CD8-positive, alpha-beta memory T cell (primary cell): Measurements from ENCODE around the gene ATG10. TPM values are rescaled to one million over a fixed set of nuclear protein-coding genes. Genes with fewer than 3 reads are reported as not detected.

Experiments used
- CTCF ChIA-PET: fragments of 350-600 bp; sonication (Branson Sonifier 250); formaldehyde crosslinking; loops from one replicate; lab custom pipeline; 2021; ENCODE audit warnings: antibody characterized with exemption; lab: Charles Lee
- POLR2A ChIA-PET: fragments of 350-600 bp; sonication (Branson Sonifier 250); formaldehyde crosslinking; loops from one replicate; lab custom pipeline; 2021; ENCODE audit warnings: antibody characterized with exemption; lab: Charles Lee
- DNase-seq, 5 donors: peaks; one replicate each; pipeline versions ENCODE4 v3.0.0 to v3.0.0-alpha.2; 2020 to 2022; ENCODE audit warnings: mixed read lengths in 1 of 5
- H3K27ac ChIP-seq: one replicate; pipeline ENCODE4 v1.7.0; 2013; ENCODE audit warnings: low read depth, mild to moderate bottlenecking, low read length, moderate library complexity
- H3K27me3 ChIP-seq: 2 replicates; pipeline ENCODE4 v1.7.0; 2013; ENCODE audit warnings: low read length, mild to moderate bottlenecking; ENCODE audit not compliant: insufficient read depth, poor library complexity, severe bottlenecking
- H3K36me3 ChIP-seq: 2 replicates; pipeline ENCODE4 v1.7.0; 2013; ENCODE audit warnings: mild to moderate bottlenecking, low read length, moderate library complexity; ENCODE audit not compliant: insufficient read depth
- H3K4me1 ChIP-seq: 2 replicates; pipeline ENCODE4 v1.7.0; 2013; ENCODE audit warnings: mild to moderate bottlenecking, low read length, moderate library complexity; ENCODE audit not compliant: insufficient read depth
- H3K4me3 ChIP-seq: 2 replicates; pipeline ENCODE4 v1.7.0; 2013; ENCODE audit warnings: mild to moderate bottlenecking, low read length
- H3K9me3 ChIP-seq: 2 replicates; pipeline ENCODE4 v1.7.0; 2013; ENCODE audit warnings: mild to moderate bottlenecking, low read length
- H3K27ac Mint-ChIP-seq, 8 donors: one replicate each; pipeline ENCODE4 v1.8.0; 2020 to 2021; ENCODE audit warnings: mixed read lengths in 8 of 8, mild to moderate bottlenecking in 6 of 8, inconsistent platforms in 3 of 8, moderate library complexity in 3 of 8
- H3K27me3 Mint-ChIP-seq, 2 donors: one replicate each; pipeline ENCODE4 v1.8.0; 2020 to 2021; ENCODE audit warnings: mixed read lengths in 2 of 2, mild to moderate bottlenecking in 1 of 2, moderate library complexity in 1 of 2
- H3K36me3 Mint-ChIP-seq, 3 donors: one replicate each; pipeline ENCODE4 v1.8.0; 2020 to 2021; ENCODE audit warnings: mixed read lengths in 3 of 3, inconsistent platforms in 1 of 3, mild to moderate bottlenecking in 1 of 3
- H3K4me1 Mint-ChIP-seq, 3 donors: one replicate each; pipeline ENCODE4 v1.8.0; 2020 to 2021; ENCODE audit warnings: mixed read lengths in 3 of 3, inconsistent platforms in 1 of 3, mild to moderate bottlenecking in 1 of 3
- H3K4me3 Mint-ChIP-seq, 7 donors: one replicate each; pipeline ENCODE4 v1.8.0; 2020 to 2021; ENCODE audit warnings: mixed read lengths in 7 of 7, mild to moderate bottlenecking in 6 of 7, moderate library complexity in 4 of 7, inconsistent platforms in 2 of 7
- H3K9me3 Mint-ChIP-seq, 5 donors: one replicate each; pipeline ENCODE4 v1.8.0; 2020 to 2022; ENCODE audit warnings: mixed read lengths in 5 of 5, mild to moderate bottlenecking in 3 of 5, moderate library complexity in 2 of 5, inconsistent platforms in 1 of 5
- polyA plus RNA-seq: library from polyadenylated mRNA; unstranded; fragments of 300-500 nt; fragmentation: Illumina TruSeq; gene quantifications from one replicate; pipeline ENCODE4 v1.2.3, GENCODE V29; 2021
- total RNA-seq, 2 experiments: library from RNA; stranded (reverse); gene quantifications; one replicate each; pipeline ENCODE4 v1.2.3, GENCODE V29; 2021

Gene ATG10
- total and polyA plus RNA-seq, 3 experiments from 2014 or later: 8.3 to 10.3 (median 8.8) TPM

DNA sequence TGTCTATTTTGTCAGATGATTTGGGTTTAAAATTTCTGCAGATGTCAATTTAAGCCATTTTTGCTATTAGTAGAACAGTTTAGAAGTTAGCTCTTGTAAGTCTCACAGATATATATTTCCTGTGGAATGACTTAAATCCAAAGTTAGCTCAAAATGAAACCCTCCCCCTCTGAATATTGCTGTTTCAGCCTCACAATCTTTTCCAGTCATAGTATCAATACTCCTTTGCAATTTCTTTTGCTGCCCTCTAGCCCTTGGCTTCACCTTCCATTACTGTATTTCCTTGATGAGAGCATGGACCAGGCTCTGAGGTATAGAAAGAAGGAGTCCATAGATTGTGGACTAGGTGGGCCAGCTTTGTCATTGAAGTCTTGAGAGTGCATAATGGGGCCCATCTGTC lies 124.4 kb downstream of the ATG10 start:
- no peak overlapping the region for H3K27ac ChIP-seq
- Mint-ChIP-seq H3K27ac (no peak overlapping the region), H3K4me3 (no peak overlapping the region), H3K4me1 (peaks cover 0 to 2% (median 0%) of the 10 kb centered on the region in 3 donors), H3K36me3 (peaks cover 3 to 23% (median 10%) of the 10 kb centered on the region in 3 donors), H3K27me3 (no peaks in the 10 kb centered on the region), H3K9me3 (peaks cover 9 to 18% (median 16%) of the 10 kb centered on the region in 5 donors)
- POLR2A ChIA-PET: no interaction called here
- DNase-seq: no peak
- H3K36me3 ChIP-seq: no peaks in the 10 kb centered on the region
- H3K4me3 ChIP-seq: no peak overlapping the region
- H3K4me1 ChIP-seq: no peaks in the 10 kb centered on the region
- no peaks in the 10 kb centered on the region for H3K27me3 ChIP-seq
- H3K9me3 ChIP-seq: no peaks in the 10 kb centered on the region
- CTCF ChIA-PET: no interaction called here

DNA sequence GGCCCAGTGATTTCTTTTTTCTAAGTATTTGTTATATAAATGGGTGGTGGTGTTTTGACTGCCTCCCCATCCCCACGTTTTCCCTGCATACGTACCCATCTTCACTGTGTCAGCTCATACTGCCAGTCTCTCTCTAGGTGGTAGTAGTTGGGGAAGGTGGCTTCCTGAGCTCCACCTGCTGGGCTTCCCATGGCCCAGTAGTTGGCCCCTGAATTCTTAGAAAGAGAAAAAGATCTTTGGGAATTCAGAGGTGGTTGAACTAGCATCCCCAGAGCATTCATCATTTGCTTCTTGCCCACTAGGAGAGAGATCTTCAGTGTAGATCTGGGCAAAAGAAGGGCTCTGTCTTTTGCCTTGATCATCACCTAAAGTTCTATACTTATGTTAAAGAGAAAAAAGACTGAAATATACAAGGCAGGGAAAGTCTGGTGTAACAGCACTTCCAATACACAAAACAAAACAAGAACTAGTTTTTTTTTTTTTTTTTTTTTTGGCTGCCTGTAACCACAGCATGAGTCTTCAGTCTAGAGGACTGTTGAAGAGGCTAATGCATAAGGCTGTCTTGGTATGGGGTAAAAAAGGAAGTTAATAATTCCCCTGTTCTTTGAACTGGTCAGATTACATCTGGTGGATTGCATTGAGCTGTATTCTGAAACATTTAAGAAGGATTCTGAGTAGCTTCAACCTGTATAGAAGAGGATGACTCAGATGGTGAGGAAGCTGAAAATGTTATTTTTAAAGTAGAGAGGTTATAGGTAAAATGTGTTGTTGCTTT lies 128.7 kb downstream of the ATG10 start:
- no peaks in the 10 kb centered on the region for H3K9me3 Mint-ChIP-seq
- no peaks in the 10 kb centered on the region for H3K4me1 ChIP-seq
- H3K27me3 Mint-ChIP-seq: no peaks in the 10 kb centered on the region
- no peak overlapping the region for H3K27ac ChIP-seq
- H3K9me3 ChIP-seq: no peaks in the 10 kb centered on the region
- peaks cover 0 to 3% (median 0%) of the 10 kb centered on the region in 3 donors for H3K4me1 Mint-ChIP-seq
- ChIA-PET POLR2A (no interaction called here), CTCF (no interaction called here)
- H3K27me3 ChIP-seq: no peaks in the 10 kb centered on the region
- H3K4me3 Mint-ChIP-seq: no peak overlapping the region
- H3K4me3 ChIP-seq: no peak overlapping the region
- H3K36me3 Mint-ChIP-seq: peaks cover 0 to 4% (median 0%) of the 10 kb centered on the region in 3 donors
- no peak for DNase-seq
- H3K36me3 ChIP-seq: no peaks in the 10 kb centered on the region
- H3K27ac Mint-ChIP-seq: peak overlapping the region in 1 of 8 donors; percentile 49

DNA sequence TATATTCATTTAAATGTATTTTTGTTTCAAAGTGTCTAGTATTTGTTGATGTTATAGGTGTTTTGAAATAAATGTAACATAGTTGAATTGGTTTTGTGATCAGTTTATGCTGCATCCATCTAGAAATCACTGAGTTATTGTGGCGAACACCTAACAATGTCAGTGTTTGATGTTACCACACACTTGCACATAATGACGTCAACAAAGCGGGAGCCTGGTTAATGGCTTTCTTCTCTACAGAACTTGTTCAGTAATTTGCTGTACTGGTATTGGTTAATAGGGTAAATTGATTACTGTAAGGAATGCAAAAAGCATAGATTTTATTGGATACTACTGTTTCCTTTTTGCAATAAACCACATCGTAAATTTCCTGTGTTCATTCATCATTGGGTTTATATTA lies 133.0 kb downstream of the ATG10 start:
- DNase-seq: peak in 2 of 5 donors; percentile 38 to 58
- Mint-ChIP-seq H3K4me3 (no peak overlapping the region), H3K27me3 (peaks cover 0 to 2% of the 10 kb centered on the region in 2 donors), H3K27ac (no peak overlapping the region), H3K9me3 (no peaks in the 10 kb centered on the region), H3K4me1 (peaks cover 0 to 13% (median 6%) of the 10 kb centered on the region in 3 donors), H3K36me3 (peaks cover 0 to 4% (median 2%) of the 10 kb centered on the region in 3 donors)
- H3K4me3 ChIP-seq: no peak overlapping the region
- no peaks in the 10 kb centered on the region for H3K27me3 ChIP-seq
- H3K9me3 ChIP-seq: no peaks in the 10 kb centered on the region
- H3K27ac ChIP-seq: no peak overlapping the region
- CTCF ChIA-PET: interaction anchor here (1.1 kb wide), 1 partner anchor 680 kb away, joined by 3 read pairs; no protein-coding TSS in a partner anchor
- POLR2A ChIA-PET: no interaction called here
- no peaks in the 10 kb centered on the region for H3K4me1 ChIP-seq
- H3K36me3 ChIP-seq: no peaks in the 10 kb centered on the region

DNA sequence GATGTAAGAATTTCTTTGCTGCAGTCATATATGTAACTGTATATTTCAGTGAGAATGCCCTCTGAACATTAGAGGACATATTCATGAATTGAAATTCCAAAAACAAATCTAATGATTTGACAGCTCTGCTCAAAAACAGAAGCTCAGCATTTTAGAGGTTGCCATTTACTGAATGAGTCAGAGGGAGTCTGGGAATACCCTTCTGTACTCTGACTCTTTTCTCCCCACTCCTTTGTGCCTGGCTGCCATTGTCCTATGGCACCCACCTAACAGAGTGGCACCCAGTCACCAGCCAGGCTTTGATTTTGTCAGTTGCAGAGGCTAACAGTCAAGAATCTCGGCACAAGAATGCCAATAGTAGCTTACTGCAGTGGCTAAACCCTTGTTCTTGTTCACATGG lies 133.6 kb downstream of the ATG10 start:
- Histone ChIP-seq H3K9me3 (no peaks in the 10 kb centered on the region), H3K4me3 (no peak overlapping the region), H3K27me3 (no peaks in the 10 kb centered on the region), H3K4me1 (no peaks in the 10 kb centered on the region), H3K36me3 (no peaks in the 10 kb centered on the region), H3K27ac (no peak overlapping the region)
- Mint-ChIP-seq H3K4me3 (no peak overlapping the region), H3K9me3 (no peaks in the 10 kb centered on the region), H3K36me3 (peaks cover 0 to 4% (median 2%) of the 10 kb centered on the region in 3 donors), H3K4me1 (peaks cover 0 to 13% (median 6%) of the 10 kb centered on the region in 3 donors), H3K27ac (no peak overlapping the region), H3K27me3 (peaks cover 0 to 2% of the 10 kb centered on the region in 2 donors)
- ChIA-PET POLR2A (no interaction called here), CTCF (interaction anchor here (1.1 kb wide), 1 partner anchor 680 kb away, joined by 3 read pairs; no protein-coding TSS in a partner anchor)
- no peak for DNase-seq

DNA sequence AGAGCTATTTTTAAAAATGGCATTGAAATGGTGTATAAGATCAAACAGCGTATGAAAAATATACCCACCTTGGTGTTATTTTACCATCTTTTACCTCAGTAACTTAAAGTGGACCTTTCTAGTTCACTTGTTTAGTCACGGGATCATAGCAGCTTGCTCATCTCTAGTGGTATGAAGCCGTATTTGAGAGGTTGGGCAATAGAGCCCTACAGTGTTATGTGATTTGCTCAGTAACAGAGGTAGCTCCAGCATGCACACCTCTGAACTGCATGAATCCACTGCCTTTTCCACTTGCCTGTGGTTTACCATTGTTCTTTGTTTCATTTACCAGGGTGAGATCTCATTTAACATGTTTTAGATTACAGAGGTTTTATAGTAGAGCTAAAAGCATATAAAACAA lies 134.4 kb downstream of the ATG10 start:
- Histone ChIP-seq H3K36me3 (no peaks in the 10 kb centered on the region), H3K4me3 (no peak overlapping the region), H3K27ac (no peak overlapping the region), H3K9me3 (no peaks in the 10 kb centered on the region), H3K27me3 (no peaks in the 10 kb centered on the region), H3K4me1 (no peaks in the 10 kb centered on the region)
- POLR2A ChIA-PET: no interaction called here
- Mint-ChIP-seq H3K9me3 (no peaks in the 10 kb centered on the region), H3K36me3 (peaks cover 0 to 4% (median 2%) of the 10 kb centered on the region in 3 donors), H3K4me1 (peaks cover 0 to 10% (median 6%) of the 10 kb centered on the region in 3 donors), H3K4me3 (no peak overlapping the region), H3K27ac (peak overlapping the region in 1 of 8 donors; percentile 35), H3K27me3 (peaks cover 0 to 2% of the 10 kb centered on the region in 2 donors)
- no peak for DNase-seq
- CTCF ChIA-PET: interaction anchor here (1.1 kb wide), 1 partner anchor 120 kb away, joined by 3 read pairs; no protein-coding TSS in a partner anchor

DNA sequence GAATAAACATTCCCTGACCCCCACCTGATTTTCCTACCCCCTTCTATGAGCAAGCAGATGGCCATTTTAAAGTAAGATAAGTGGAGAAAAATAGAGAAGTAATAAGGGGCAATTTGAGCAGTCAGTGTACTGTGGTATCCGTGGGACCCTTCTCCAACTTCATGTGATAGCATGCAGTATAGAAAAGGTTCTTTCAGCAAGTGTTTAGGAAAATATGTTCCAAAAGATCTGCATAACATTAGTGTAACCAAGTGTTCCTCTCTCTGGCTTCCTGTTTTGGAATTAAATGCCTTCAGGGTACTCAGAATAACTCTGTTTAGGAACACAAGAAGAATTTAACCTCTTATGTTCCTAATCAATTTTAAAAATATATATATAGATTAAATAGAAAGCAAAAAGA lies 134.9 kb downstream of the ATG10 start:
- H3K9me3 ChIP-seq: no peaks in the 10 kb centered on the region
- no peak overlapping the region for H3K27ac ChIP-seq
- Mint-ChIP-seq H3K4me1 (peaks cover 0 to 10% (median 7%) of the 10 kb centered on the region in 3 donors), H3K9me3 (no peaks in the 10 kb centered on the region), H3K27ac (no peak overlapping the region), H3K27me3 (peaks cover 0 to 2% of the 10 kb centered on the region in 2 donors), H3K4me3 (no peak overlapping the region), H3K36me3 (peaks cover 0 to 4% (median 2%) of the 10 kb centered on the region in 3 donors)
- ChIA-PET POLR2A (no interaction called here), CTCF (interaction anchor here (1.1 kb wide), 1 partner anchor 119 kb away, joined by 3 read pairs; no protein-coding TSS in a partner anchor)
- no peaks in the 10 kb centered on the region for H3K36me3 ChIP-seq
- H3K27me3 ChIP-seq: no peaks in the 10 kb centered on the region
- H3K4me3 ChIP-seq: no peak overlapping the region
- H3K4me1 ChIP-seq: no peaks in the 10 kb centered on the region
- DNase-seq: no peak

DNA sequence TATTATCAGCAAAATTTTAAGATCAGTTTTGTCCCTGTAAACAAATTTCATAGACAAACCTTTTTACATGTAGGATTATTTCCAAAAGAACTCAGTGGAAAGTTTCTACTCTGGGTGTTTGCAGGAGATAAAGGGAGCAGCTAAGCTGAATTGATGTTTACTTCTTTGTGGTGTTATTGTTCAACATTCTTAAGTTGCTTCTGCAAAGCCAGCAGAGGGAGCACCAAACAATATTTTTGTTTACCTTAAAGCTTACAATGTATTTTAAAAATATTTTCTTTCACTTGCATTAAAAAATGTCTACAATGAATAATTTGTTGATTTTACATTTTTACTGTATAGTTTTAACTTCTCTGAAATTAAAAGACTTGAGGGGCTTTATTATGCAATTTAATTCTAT lies 135.4 kb downstream of the ATG10 start:
- Mint-ChIP-seq H3K4me3 (no peak overlapping the region), H3K27ac (no peak overlapping the region), H3K27me3 (peaks cover 0 to 2% of the 10 kb centered on the region in 2 donors), H3K4me1 (peaks cover 0 to 10% (median 7%) of the 10 kb centered on the region in 3 donors), H3K36me3 (peaks cover 0 to 4% (median 2%) of the 10 kb centered on the region in 3 donors), H3K9me3 (no peaks in the 10 kb centered on the region)
- no peaks in the 10 kb centered on the region for H3K27me3 ChIP-seq
- H3K36me3 ChIP-seq: no peaks in the 10 kb centered on the region
- no peak for DNase-seq
- CTCF ChIA-PET: no interaction called here
- no peaks in the 10 kb centered on the region for H3K4me1 ChIP-seq
- H3K27ac ChIP-seq: no peak overlapping the region
- no peaks in the 10 kb centered on the region for H3K9me3 ChIP-seq
- POLR2A ChIA-PET: no interaction called here
- no peak overlapping the region for H3K4me3 ChIP-seq

DNA sequence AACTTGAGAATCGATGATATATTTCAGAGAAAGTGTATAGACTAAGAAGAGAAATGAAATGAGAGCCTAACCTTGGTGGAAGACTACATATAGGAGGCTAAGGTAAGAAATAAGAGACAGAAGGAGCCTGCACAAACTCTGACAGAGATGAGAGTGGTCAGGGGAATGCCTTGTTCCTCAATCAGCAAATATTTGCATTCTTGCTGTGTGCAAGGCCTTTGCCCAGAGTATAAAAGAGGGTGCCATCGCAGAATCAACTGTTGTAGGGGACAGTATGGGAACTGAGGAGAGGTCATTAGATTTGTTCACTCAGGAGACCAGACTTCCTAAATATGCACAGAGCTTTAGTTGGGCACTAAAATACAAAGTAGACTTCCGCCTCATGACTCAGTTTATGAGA lies 137.2 kb downstream of the ATG10 start:
- Histone ChIP-seq H3K9me3 (no peaks in the 10 kb centered on the region), H3K27me3 (no peaks in the 10 kb centered on the region), H3K36me3 (no peaks in the 10 kb centered on the region), H3K27ac (no peak overlapping the region), H3K4me1 (no peaks in the 10 kb centered on the region), H3K4me3 (no peak overlapping the region)
- no peaks in the 10 kb centered on the region for H3K9me3 Mint-ChIP-seq
- H3K36me3 Mint-ChIP-seq: peaks cover 0 to 4% (median 2%) of the 10 kb centered on the region in 3 donors
- POLR2A ChIA-PET: no interaction called here
- H3K4me1 Mint-ChIP-seq: peaks cover 0 to 10% (median 7%) of the 10 kb centered on the region in 3 donors
- DNase-seq: no peak
- H3K27me3 Mint-ChIP-seq: peaks cover 0 to 2% of the 10 kb centered on the region in 2 donors
- H3K4me3 Mint-ChIP-seq: no peak overlapping the region
- CTCF ChIA-PET: no interaction called here
- no peak overlapping the region for H3K27ac Mint-ChIP-seq
